Kidney (tissue), 14 donors: ENCODE measurements around the gene VWA5B2. TPM values are rescaled to one million over a fixed set of nuclear protein-coding genes. Genes with fewer than 3 reads are reported as not detected.

ENCODE experiments used
- DNase-seq, 5 donors: peaks; one replicate each; pipeline ENCODE4 v3.0.0-alpha.2; 2013 to 2020
- FAIRE-seq: peaks from 2 replicates; lab custom pipeline; 2012; peaks lifted over from hg19 to GRCh38; lab: Jason Lieb, UNC
- H3K27ac ChIP-seq, 2 donors: one replicate each; pipeline ENCODE4 v1.7.0; 2013; ENCODE audit warnings: low read depth in 2 of 2, low read length in 2 of 2, inconsistent platforms in 1 of 2
- H3K27me3 ChIP-seq: one replicate; pipeline ENCODE4 v1.7.1; 2013; ENCODE audit warnings: low read length, inconsistent platforms; ENCODE audit not compliant: control insufficient read depth, insufficient read depth
- H3K36me3 ChIP-seq, 3 donors: one replicate each; pipeline versions ENCODE4 v1.7.0 to v1.7.1; 2013; ENCODE audit warnings: low read length in 3 of 3, control low read depth in 1 of 3, inconsistent platforms in 1 of 3; ENCODE audit not compliant: insufficient read depth in 3 of 3, control insufficient read depth in 2 of 3
- H3K4me1 ChIP-seq, 3 donors: one replicate each; pipeline versions ENCODE4 v1.7.0 to v1.7.1; 2013; ENCODE audit warnings: low read length in 3 of 3, inconsistent platforms in 1 of 3, low read depth in 1 of 3; ENCODE audit not compliant: control insufficient read depth in 2 of 3, insufficient read depth in 2 of 3
- H3K4me3 ChIP-seq, 3 donors: one replicate each; pipeline versions ENCODE4 v1.7.0 to v1.8.1; 2013; ENCODE audit warnings: low read length in 3 of 3, control low read depth in 1 of 3, inconsistent platforms in 1 of 3
- H3K9ac ChIP-seq, 3 donors: one replicate each; pipeline versions ENCODE4 v1.7.0 to v1.7.1; 2013; ENCODE audit warnings: low read length in 3 of 3, control low read depth in 1 of 3, inconsistent platforms in 1 of 3
- H3K9me3 ChIP-seq, 3 donors: one replicate each; pipeline versions ENCODE4 v1.7.0 to v1.7.1; 2013; ENCODE audit warnings: low read length in 3 of 3, control low read depth in 1 of 3, inconsistent platforms in 1 of 3; ENCODE audit not compliant: control insufficient read depth in 2 of 3, insufficient read depth in 1 of 3
- intact Hi-C: fragments of 100-400 bp; cut with DNase I; formaldehyde crosslinking; loops from one replicate; pipeline ENCODE4 v1.11.1; 2022
- polyA plus RNA-seq: library from polyadenylated mRNA; stranded (reverse); fragments of 350-450 nt; fragmentation: Illumina TruSeq; extraction: RNeasy Lipid Tissue Mini Kit (QIAGEN cat#74804); gene quantifications from one replicate; pipeline ENCODE4 v1.2.3, GENCODE V29; 2014; ENCODE audit warnings: low read depth, low replicate concordance; ENCODE audit not compliant: insufficient read depth
- total RNA-seq: library from RNA; stranded (reverse); fragmentation: NEBNext Ultra II Directional; extraction: Animal tissue kit (Norgen Biotek cat#: 25700); gene quantifications from one replicate; pipeline ENCODE4 v1.2.1, GENCODE V29; 2021
- TF ChIP-seq, protein P1 (sequence below): IDR thresholded peaks from 3 replicates; pipeline ENCODE4 v1.5.1; 2012; ENCODE audit warnings: mild to moderate bottlenecking, moderate library complexity, borderline replicate concordance; ENCODE audit not compliant: insufficient read depth; ENCODE audit errors: extremely low read depth
- donor health status: control.
- donor health status: control.
- donor health status: control.
- donor health status: control.
- donor health status: control.
- donor health status: DM: yes; HTN: yes; CAD: no.
- donor health status: Normal renal cell carcinoma (clear cell type).

VWA5B2 gene
- total and polyA plus RNA-seq, 2 donors from 2014 or later: 0.11 to 0.25 TPM

GRCh38 chr3:184240384-184241140 is 11.2 kb downstream of the VWA5B2 start:
- FAIRE-seq: no peak
- peak in 4 of 5 donors; percentile 48 to 75 (median 60) for DNase-seq

GRCh38 chr3:184241141-184241446 is 11.7 kb downstream of the VWA5B2 start:
- no peak for FAIRE-seq
- Histone ChIP-seq H3K9ac (no peak overlapping the region), H3K4me3 (no peak overlapping the region), H3K9me3 (no peaks in the 10 kb centered on the region), H3K4me1 (peaks cover 0 to 3% (median 0%) of the 10 kb centered on the region in 3 donors), H3K27me3 (no peaks in the 10 kb centered on the region), H3K36me3 (peaks cover 0 to 25% (median 15%) of the 10 kb centered on the region in 3 donors), H3K27ac (no peak overlapping the region)
- TF ChIP-seq, protein P1, sequence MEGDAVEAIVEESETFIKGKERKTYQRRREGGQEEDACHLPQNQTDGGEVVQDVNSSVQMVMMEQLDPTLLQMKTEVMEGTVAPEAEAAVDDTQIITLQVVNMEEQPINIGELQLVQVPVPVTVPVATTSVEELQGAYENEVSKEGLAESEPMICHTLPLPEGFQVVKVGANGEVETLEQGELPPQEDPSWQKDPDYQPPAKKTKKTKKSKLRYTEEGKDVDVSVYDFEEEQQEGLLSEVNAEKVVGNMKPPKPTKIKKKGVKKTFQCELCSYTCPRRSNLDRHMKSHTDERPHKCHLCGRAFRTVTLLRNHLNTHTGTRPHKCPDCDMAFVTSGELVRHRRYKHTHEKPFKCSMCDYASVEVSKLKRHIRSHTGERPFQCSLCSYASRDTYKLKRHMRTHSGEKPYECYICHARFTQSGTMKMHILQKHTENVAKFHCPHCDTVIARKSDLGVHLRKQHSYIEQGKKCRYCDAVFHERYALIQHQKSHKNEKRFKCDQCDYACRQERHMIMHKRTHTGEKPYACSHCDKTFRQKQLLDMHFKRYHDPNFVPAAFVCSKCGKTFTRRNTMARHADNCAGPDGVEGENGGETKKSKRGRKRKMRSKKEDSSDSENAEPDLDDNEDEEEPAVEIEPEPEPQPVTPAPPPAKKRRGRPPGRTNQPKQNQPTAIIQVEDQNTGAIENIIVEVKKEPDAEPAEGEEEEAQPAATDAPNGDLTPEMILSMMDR: no peak
- DNase-seq: peak in 1 of 5 donors; percentile 51
- intact Hi-C loops: no loop called here

More at GRCh38 chr3:184240384-184241140, 11.2 kb downstream of the VWA5B2 start:
- Histone ChIP-seq H3K27ac (no peak overlapping the region), H3K27me3 (no peaks in the 10 kb centered on the region), H3K9ac (no peak overlapping the region), H3K9me3 (no peaks in the 10 kb centered on the region), H3K4me1 (peaks cover 0 to 3% (median 0%) of the 10 kb centered on the region in 3 donors), H3K36me3 (peaks cover 0 to 25% (median 15%) of the 10 kb centered on the region in 3 donors), H3K4me3 (no peak overlapping the region)
- TF ChIP-seq, protein P1: no peak
- intact Hi-C loops: no loop called here

DNA sequence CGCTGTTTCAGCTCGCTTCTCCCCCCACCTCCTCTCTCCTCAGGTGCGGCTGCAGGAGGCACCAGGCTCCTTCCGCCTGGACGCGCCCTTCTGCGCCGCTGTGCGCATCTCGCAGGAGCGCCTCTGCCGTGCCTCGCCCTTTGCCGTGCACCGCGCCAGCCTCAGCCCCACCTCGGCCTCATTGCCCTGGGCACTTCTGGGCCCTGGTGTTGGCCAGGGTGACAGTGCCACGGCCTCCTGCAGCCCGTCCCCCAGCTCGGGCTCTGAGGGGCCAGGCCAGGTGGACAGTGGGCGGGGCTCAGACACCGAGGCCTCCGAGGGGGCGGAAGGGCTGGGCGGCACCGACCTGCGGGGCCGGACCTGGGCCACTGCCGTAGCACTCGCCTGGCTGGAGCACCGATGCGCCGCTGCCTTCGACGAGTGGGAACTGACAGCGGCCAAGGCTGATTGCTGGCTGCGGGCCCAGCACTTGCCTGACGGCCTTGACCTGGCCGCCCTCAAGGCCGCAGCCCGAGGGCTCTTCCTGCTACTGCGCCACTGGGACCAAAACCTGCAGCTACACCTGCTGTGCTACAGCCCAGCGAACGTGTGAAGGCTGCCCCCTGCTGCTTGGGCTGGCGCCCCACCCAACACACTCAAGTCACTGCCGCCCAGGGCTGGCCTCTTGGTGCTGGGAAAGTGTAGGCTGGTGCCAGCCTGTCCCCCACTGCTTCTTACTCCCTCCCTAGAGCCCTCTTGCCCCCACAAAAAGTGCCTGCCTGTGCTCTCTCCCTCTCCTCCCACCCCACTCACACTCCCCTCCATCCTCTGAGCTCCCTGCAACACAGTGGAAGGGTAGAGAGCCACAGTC is 12.3 kb downstream of the VWA5B2 start:
- peaks cover 0 to 25% (median 15%) of the 10 kb centered on the region in 3 donors for H3K36me3 ChIP-seq
- H3K4me1 ChIP-seq: peaks cover 0 to 3% (median 0%) of the 10 kb centered on the region in 3 donors
- no peaks in the 10 kb centered on the region for H3K9me3 ChIP-seq
- intact Hi-C loops: no loop called here
- H3K4me3 ChIP-seq: no peak overlapping the region
- no peak overlapping the region for H3K9ac ChIP-seq
- no peak for FAIRE-seq
- peak in 4 of 5 donors; percentile 38 to 83 (median 56) for DNase-seq
- no peaks in the 10 kb centered on the region for H3K27me3 ChIP-seq
- H3K27ac ChIP-seq: no peak overlapping the region
- TF ChIP-seq, protein P1: peak; percentile 39
